HepG2 (cell line): ENCODE results near the gene MYADML2. TPM values are rescaled to one million over a fixed set of nuclear protein-coding genes. Genes with fewer than 3 reads are reported as not detected.

Experiments used
- EEA1 ChIP-seq: sonication (generic); formaldehyde crosslinking; IDR thresholded peaks from 2 replicates; pipeline ENCODE4 v1.5.1; 2020; ENCODE audit warnings: mild to moderate bottlenecking, missing genetic modification reagents, borderline replicate concordance
- MATR3 ChIP-seq: sonication (generic); formaldehyde crosslinking; IDR thresholded peaks from 2 replicates; pipeline ENCODE4 v1.4.0; 2020; ENCODE audit warnings: missing genetic modification reagents
- POLR2AphosphoS2 ChIP-seq: IDR thresholded peaks from 2 replicates; pipeline ENCODE4 v1.6.1; 2011; ENCODE audit warnings: low read depth, low read length, improper control_type of control experiment
- SMAD9 ChIP-seq: sonication (generic); formaldehyde crosslinking; IDR thresholded peaks from 2 replicates; pipeline ENCODE4 v1.5.1; 2020; ENCODE audit warnings: mild to moderate bottlenecking, missing genetic modification reagents
- SNAPC2 ChIP-seq: sonication (generic); formaldehyde crosslinking; IDR thresholded peaks from 2 replicates; pipeline ENCODE4 v1.8.1; 2022; ENCODE audit warnings: mild to moderate bottlenecking, missing genetic modification reagents
- ZBTB44 ChIP-seq: sonication (generic); formaldehyde crosslinking; IDR thresholded peaks from 2 replicates; pipeline ENCODE4 v1.4.0; 2020; ENCODE audit warnings: missing genetic modification reagents
- ZNF501 ChIP-seq: sonication (generic); formaldehyde crosslinking; IDR thresholded peaks from 2 replicates; pipeline ENCODE4 v1.5.1; 2020; ENCODE audit warnings: mild to moderate bottlenecking, moderate library complexity, missing genetic modification reagents
- ZNF557 ChIP-seq: sonication (generic); formaldehyde crosslinking; IDR thresholded peaks from 2 replicates; pipeline ENCODE4 v1.4.0; 2020; ENCODE audit warnings: missing genetic modification reagents
- ZNF609 ChIP-seq: sonication (generic); formaldehyde crosslinking; IDR thresholded peaks from 2 replicates; pipeline ENCODE4 v1.4.0; 2020; ENCODE audit warnings: mild to moderate bottlenecking, missing genetic modification reagents, borderline replicate concordance
- ZNF703 ChIP-seq: sonication (generic); formaldehyde crosslinking; IDR thresholded peaks from 2 replicates; pipeline ENCODE4 v1.5.1; 2020; ENCODE audit warnings: missing genetic modification reagents, mild to moderate bottlenecking, moderate library complexity, borderline replicate concordance
- polyA plus RNA-seq, 8 experiments: library from polyadenylated mRNA; depleted of rRNA in 3 of 8; stranded (reverse) in 7 of 8; unstranded in 1 of 8; fragments of >200 nt; fragmentation: Illumina TruSeq in 4 of 8; extraction: Trizol in 4 of 8; gene quantifications; 2 replicates each; pipeline versions ENCODE4 v1.2.1 to v1.2.3, GENCODE V29; 2011 to 2016; ENCODE audit warnings: low read depth in 4 of 8, missing spikeins in 1 of 8, mixed read lengths in 1 of 8; ENCODE audit not compliant: insufficient read depth in 1 of 8
- total RNA-seq, 5 experiments: library from RNA; depleted of rRNA; stranded (reverse); fragments of >200 nt; fragmentation: Illumina TruSeq; extraction: Trizol; gene quantifications; 2 replicates each; pipeline ENCODE4 v1.2.3, GENCODE V29; 2016; ENCODE audit warnings: low read depth in 1 of 5
- TF ChIP-seq, protein P1 (sequence below): sonication (generic); formaldehyde crosslinking; IDR thresholded peaks from 2 replicates; pipeline ENCODE4 v1.4.0; 2020; ENCODE audit warnings: missing genetic modification reagents
- TF ChIP-seq, protein P2 (sequence below): sonication (generic); formaldehyde crosslinking; IDR thresholded peaks from 2 replicates; pipeline ENCODE4 v1.5.1; 2020; ENCODE audit warnings: mild to moderate bottlenecking, moderate library complexity, missing genetic modification reagents
- TF ChIP-seq, protein P3 (sequence below): IDR thresholded peaks from 2 replicates; pipeline ENCODE4 v1.6.1; 2018; ENCODE audit warnings: missing genetic modification reagents, mild to moderate bottlenecking, missing compliant biosample characterization
- TF ChIP-seq, protein P4 (sequence below): sonication (generic); formaldehyde crosslinking; IDR thresholded peaks from 2 replicates; pipeline ENCODE4 v1.8.1; 2023; ENCODE audit warnings: missing genetic modification reagents, inconsistent platforms, borderline replicate concordance

Gene MYADML2
- total and polyA plus RNA-seq, 2 of the 13 experiments (the other 11 are each of a cell fraction or from before 2014, with no cell fraction given), result not detected

- TF ChIP-seq, protein P1, sequence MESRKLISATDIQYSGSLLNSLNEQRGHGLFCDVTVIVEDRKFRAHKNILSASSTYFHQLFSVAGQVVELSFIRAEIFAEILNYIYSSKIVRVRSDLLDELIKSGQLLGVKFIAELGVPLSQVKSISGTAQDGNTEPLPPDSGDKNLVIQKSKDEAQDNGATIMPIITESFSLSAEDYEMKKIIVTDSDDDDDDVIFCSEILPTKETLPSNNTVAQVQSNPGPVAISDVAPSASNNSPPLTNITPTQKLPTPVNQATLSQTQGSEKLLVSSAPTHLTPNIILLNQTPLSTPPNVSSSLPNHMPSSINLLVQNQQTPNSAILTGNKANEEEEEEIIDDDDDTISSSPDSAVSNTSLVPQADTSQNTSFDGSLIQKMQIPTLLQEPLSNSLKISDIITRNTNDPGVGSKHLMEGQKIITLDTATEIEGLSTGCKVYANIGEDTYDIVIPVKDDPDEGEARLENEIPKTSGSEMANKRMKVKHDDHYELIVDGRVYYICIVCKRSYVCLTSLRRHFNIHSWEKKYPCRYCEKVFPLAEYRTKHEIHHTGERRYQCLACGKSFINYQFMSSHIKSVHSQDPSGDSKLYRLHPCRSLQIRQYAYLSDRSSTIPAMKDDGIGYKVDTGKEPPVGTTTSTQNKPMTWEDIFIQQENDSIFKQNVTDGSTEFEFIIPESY (CRISPR knock-in tag), result 0 out of 2 replicates have a peak, but pooled peaks have one; percentile 5
- TF ChIP-seq ZNF501 (CRISPR knock-in tag), result 0 out of 2 replicates have a peak, but pooled peaks have one; percentile 58
- no peak for TF ChIP-seq SMAD9 (CRISPR knock-in tag)
- TF ChIP-seq SNAPC2, result no peak
- TF ChIP-seq, protein P2, sequence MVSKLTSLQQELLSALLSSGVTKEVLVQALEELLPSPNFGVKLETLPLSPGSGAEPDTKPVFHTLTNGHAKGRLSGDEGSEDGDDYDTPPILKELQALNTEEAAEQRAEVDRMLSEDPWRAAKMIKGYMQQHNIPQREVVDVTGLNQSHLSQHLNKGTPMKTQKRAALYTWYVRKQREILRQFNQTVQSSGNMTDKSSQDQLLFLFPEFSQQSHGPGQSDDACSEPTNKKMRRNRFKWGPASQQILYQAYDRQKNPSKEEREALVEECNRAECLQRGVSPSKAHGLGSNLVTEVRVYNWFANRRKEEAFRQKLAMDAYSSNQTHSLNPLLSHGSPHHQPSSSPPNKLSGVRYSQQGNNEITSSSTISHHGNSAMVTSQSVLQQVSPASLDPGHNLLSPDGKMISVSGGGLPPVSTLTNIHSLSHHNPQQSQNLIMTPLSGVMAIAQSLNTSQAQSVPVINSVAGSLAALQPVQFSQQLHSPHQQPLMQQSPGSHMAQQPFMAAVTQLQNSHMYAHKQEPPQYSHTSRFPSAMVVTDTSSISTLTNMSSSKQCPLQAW (CRISPR knock-in tag), result peak; percentile 76
- TF ChIP-seq, protein P3, sequence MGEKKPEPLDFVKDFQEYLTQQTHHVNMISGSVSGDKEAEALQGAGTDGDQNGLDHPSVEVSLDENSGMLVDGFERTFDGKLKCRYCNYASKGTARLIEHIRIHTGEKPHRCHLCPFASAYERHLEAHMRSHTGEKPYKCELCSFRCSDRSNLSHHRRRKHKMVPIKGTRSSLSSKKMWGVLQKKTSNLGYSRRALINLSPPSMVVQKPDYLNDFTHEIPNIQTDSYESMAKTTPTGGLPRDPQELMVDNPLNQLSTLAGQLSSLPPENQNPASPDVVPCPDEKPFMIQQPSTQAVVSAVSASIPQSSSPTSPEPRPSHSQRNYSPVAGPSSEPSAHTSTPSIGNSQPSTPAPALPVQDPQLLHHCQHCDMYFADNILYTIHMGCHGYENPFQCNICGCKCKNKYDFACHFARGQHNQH, result no peak
- TF ChIP-seq ZNF557, result no peak
- TF ChIP-seq, protein P4, sequence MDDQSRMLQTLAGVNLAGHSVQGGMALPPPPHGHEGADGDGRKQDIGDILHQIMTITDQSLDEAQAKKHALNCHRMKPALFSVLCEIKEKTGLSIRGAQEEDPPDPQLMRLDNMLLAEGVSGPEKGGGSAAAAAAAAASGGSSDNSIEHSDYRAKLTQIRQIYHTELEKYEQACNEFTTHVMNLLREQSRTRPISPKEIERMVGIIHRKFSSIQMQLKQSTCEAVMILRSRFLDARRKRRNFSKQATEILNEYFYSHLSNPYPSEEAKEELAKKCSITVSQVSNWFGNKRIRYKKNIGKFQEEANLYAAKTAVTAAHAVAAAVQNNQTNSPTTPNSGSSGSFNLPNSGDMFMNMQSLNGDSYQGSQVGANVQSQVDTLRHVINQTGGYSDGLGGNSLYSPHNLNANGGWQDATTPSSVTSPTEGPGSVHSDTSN (CRISPR knock-in tag), result no peak
- no peak for TF ChIP-seq ZBTB44
- no peak for TF ChIP-seq POLR2AphosphoS2
- TF ChIP-seq EEA1 (CRISPR knock-in tag), result no peak
- no peak for TF ChIP-seq ZNF703 (CRISPR knock-in tag)
- no peak for TF ChIP-seq MATR3 (CRISPR knock-in tag)
- peak; percentile 70; the same call in 1 of the 2 replicates for TF ChIP-seq ZNF609
These were observed 22.2 kb downstream of the MYADML2 start (continued) for GRCh38 chr17:81924557-81925532.
